ENCODE data around the gene TMC8. TPM values are rescaled to one million over a fixed set of nuclear protein-coding genes. Genes with fewer than 3 reads are reported as not detected.
A peak's percentile ranks its signal among the peaks of the same experiment; 100 is the strongest.

The TMC8 gene
- total and polyA plus RNA-seq, 2 experiments from 2014 or later: 1.2 to 1.3 TPM

DNA sequence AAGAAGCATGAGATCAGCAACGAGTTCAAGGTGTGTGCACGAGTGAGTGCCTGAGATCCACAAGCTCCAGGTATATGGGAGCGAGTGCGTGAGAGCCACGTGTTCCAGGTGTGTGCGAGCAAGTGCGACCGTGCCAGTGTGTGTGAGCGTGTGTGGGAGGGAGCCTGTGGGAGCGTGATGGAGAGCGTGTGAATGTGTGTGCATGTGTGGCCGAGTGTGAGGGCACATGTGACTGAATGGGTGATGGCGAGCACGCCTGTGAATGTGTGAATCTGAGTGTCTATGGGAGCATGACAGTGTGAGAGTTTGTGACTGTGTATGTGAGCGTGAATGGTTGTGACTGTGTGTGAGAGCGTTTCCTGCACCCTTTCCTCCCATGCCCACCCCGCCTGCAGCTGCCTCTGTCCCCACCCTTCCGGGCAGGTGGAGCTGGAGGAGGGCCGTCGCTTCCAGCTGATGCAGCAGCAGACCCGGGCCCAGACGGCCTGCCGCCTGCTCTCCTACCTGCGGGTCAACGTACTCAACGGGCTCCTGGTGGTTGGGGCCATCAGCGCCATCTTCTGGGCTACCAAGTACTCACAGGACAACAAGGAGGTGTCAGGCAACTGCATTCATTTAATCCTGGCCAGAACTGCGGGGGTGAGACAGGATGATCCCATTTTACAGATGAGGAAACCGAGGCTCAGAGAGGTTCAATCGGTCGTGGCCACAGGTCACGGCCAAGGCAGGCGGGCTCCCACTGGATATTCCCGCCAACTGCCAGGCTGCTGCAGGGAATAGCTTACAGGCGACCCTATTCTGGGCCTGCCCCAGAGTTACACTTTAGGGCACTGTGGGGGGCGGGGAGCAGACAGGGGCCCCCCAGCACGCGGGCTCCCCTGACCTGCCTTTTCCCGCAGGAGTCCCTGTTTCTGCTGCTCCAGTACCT lies 3.7 kb downstream of the TMC8 start (continued):
- TF ChIP-seq, protein P1, sequence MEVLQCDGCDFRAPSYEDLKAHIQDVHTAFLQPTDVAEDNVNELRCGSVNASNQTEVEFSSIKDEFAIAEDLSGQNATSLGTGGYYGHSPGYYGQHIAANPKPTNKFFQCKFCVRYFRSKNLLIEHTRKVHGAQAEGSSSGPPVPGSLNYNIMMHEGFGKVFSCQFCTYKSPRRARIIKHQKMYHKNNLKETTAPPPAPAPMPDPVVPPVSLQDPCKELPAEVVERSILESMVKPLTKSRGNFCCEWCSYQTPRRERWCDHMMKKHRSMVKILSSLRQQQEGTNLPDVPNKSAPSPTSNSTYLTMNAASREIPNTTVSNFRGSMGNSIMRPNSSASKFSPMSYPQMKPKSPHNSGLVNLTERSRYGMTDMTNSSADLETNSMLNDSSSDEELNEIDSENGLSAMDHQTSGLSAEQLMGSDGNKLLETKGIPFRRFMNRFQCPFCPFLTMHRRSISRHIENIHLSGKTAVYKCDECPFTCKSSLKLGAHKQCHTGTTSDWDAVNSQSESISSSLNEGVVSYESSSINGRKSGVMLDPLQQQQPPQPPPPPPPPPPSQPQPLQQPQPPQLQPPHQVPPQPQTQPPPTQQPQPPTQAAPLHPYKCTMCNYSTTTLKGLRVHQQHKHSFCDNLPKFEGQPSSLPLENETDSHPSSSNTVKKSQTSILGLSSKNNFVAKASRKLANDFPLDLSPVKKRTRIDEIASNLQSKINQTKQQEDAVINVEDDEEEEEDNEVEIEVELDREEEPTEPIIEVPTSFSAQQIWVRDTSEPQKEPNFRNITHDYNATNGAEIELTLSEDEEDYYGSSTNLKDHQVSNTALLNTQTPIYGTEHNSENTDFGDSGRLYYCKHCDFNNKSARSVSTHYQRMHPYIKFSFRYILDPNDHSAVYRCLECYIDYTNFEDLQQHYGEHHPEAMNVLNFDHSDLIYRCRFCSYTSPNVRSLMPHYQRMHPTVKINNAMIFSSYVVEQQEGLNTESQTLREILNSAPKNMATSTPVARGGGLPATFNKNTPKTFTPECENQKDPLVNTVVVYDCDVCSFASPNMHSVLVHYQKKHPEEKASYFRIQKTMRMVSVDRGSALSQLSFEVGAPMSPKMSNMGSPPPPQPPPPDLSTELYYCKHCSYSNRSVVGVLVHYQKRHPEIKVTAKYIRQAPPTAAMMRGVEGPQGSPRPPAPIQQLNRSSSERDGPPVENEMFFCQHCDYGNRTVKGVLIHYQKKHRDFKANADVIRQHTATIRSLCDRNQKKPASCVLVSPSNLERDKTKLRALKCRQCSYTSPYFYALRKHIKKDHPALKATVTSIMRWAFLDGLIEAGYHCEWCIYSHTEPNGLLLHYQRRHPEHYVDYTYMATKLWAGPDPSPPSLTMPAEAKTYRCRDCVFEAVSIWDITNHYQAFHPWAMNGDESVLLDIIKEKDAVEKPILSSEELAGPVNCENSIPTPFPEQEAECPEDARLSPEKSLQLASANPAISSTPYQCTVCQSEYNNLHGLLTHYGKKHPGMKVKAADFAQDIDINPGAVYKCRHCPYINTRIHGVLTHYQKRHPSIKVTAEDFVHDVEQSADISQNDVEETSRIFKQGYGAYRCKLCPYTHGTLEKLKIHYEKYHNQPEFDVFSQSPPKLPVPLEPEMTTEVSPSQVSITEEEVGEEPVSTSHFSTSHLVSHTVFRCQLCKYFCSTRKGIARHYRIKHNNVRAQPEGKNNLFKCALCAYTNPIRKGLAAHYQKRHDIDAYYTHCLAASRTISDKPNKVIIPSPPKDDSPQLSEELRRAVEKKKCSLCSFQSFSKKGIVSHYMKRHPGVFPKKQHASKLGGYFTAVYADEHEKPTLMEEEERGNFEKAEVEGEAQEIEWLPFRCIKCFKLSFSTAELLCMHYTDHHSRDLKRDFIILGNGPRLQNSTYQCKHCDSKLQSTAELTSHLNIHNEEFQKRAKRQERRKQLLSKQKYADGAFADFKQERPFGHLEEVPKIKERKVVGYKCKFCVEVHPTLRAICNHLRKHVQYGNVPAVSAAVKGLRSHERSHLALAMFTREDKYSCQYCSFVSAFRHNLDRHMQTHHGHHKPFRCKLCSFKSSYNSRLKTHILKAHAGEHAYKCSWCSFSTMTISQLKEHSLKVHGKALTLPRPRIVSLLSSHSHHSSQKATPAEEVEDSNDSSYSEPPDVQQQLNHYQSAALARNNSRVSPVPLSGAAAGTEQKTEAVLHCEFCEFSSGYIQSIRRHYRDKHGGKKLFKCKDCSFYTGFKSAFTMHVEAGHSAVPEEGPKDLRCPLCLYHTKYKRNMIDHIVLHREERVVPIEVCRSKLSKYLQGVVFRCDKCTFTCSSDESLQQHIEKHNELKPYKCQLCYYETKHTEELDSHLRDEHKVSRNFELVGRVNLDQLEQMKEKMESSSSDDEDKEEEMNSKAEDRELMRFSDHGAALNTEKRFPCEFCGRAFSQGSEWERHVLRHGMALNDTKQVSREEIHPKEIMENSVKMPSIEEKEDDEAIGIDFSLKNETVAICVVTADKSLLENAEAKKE (CRISPR knock-in tag; IDR thresholded peaks at IDR 0.05): no peak
- TF ChIP-seq POLR2AphosphoS5 (IDR thresholded peaks at IDR 0.05; ENCODE audit: low read depth) (no peak), JUNB (IDR thresholded peaks at IDR 0.05; ENCODE audit: unreplicated experiment) (no peak), CREB1 (CRISPR knock-in tag; IDR thresholded peaks at IDR 0.05; ENCODE audit: low read depth) (0 out of 2 replicates have a peak, but pooled peaks have one; percentile 19), ZNF331 (CRISPR knock-in tag; IDR thresholded peaks at IDR 0.05; ENCODE audit: low read depth) (no peak), EZH2phosphoT487 (IDR thresholded peaks at IDR 0.05; ENCODE audit: unreplicated experiment) (no peak)
- TF ChIP-seq, protein P2, sequence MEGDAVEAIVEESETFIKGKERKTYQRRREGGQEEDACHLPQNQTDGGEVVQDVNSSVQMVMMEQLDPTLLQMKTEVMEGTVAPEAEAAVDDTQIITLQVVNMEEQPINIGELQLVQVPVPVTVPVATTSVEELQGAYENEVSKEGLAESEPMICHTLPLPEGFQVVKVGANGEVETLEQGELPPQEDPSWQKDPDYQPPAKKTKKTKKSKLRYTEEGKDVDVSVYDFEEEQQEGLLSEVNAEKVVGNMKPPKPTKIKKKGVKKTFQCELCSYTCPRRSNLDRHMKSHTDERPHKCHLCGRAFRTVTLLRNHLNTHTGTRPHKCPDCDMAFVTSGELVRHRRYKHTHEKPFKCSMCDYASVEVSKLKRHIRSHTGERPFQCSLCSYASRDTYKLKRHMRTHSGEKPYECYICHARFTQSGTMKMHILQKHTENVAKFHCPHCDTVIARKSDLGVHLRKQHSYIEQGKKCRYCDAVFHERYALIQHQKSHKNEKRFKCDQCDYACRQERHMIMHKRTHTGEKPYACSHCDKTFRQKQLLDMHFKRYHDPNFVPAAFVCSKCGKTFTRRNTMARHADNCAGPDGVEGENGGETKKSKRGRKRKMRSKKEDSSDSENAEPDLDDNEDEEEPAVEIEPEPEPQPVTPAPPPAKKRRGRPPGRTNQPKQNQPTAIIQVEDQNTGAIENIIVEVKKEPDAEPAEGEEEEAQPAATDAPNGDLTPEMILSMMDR (conservative IDR thresholded peaks at IDR 0.05; ENCODE audit: low read depth in 2 of 2): peak; percentile 69 to 91

All from GM23338 (cell line).